ENCODE data around the gene SSBP3.

DNA sequence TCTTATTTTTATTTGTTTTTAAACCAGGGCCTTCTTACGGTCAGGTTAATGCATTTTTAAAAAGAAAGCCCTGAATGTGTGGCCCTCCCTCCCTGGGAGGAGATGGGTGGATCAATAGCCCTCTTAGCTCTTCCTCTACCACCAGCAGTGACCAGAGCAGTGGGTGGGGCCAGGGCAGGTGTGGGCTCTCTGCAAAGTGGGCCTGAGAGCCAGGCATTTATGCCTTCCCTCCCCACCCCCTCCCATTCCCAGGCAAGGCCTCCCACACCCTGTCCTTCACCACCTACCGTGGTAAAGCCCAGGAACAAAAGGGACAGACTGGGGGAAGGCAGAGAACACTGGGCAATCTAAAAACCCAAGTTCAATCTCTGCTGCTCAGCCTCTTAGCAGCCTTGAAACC lies 63.9 kb downstream of the SSBP3 start:
- no peak for TF ChIP-seq ZNF12 (CRISPR knock-in tag; IDR thresholded peaks at IDR 0.05)
- no peak for TF ChIP-seq MAFK (IDR thresholded peaks at IDR 0.05; ENCODE audit: low read length)
- TF ChIP-seq YY1 (IDR thresholded peaks at IDR 0.05; ENCODE audit: borderline replicate concordance in 1 of 3, control insufficient read depth in 1 of 3, extremely low read depth in 1 of 3, insufficient read depth in 3 of 3, insufficient read length in 1 of 3, insufficient replicate concordance in 2 of 3, low read depth in 1 of 3, low read length in 2 of 3), result no peak
- TF ChIP-seq DPF2 (IDR thresholded peaks at IDR 0.05), result no peak
- no peak for TF ChIP-seq CTCF (IDR thresholded peaks at IDR 0.05 in 2 of 3, conservative IDR thresholded peaks at IDR 0.05 in 1 of 3; ENCODE audit: insufficient read depth in 2 of 3, low read depth in 1 of 3, low read length in 3 of 3)
- TF ChIP-seq CBX8 (IDR thresholded peaks at IDR 0.05; ENCODE audit: borderline replicate concordance, extremely low read depth, low read depth, low read length, poor library complexity, severe bottlenecking), result no peak
- no peak for TF ChIP-seq GABPA (tag; conservative IDR thresholded peaks at IDR 0.05; ENCODE audit: low read depth)
- no peak for TF ChIP-seq AFF4 (CRISPR knock-in tag; IDR thresholded peaks at IDR 0.05)
- TF ChIP-seq, protein P1, sequence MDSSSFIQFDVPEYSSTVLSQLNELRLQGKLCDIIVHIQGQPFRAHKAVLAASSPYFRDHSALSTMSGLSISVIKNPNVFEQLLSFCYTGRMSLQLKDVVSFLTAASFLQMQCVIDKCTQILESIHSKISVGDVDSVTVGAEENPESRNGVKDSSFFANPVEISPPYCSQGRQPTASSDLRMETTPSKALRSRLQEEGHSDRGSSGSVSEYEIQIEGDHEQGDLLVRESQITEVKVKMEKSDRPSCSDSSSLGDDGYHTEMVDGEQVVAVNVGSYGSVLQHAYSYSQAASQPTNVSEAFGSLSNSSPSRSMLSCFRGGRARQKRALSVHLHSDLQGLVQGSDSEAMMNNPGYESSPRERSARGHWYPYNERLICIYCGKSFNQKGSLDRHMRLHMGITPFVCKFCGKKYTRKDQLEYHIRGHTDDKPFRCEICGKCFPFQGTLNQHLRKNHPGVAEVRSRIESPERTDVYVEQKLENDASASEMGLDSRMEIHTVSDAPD (CRISPR knock-in tag; IDR thresholded peaks at IDR 0.05), result no peak
- TF ChIP-seq NEUROD1 (IDR thresholded peaks at IDR 0.05; ENCODE audit: borderline replicate concordance, low read depth, low read length, partially characterized antibody), result no peak
- no peak for TF ChIP-seq ZNF589 (CRISPR knock-in tag; IDR thresholded peaks at IDR 0.05; ENCODE audit: low read depth)
- no peak for TF ChIP-seq MIER1 (IDR thresholded peaks at IDR 0.05; ENCODE audit: low read depth)
- no peak for TF ChIP-seq THRAP3 (IDR thresholded peaks at IDR 0.05; ENCODE audit: borderline replicate concordance)
